A549 (cell line): ENCODE data around the gene GNA12. TPM values are rescaled to one million over a fixed set of nuclear protein-coding genes. Genes with fewer than 3 reads are reported as not detected.

Experiments
- ATAC-seq, 2 experiments: fragments of 200-7000 bp in 1 of 2; fragments of >200 bp in 1 of 2; cut with Nextera tagmentation in 1 of 2; cut with Tn5 transposase in 1 of 2; 3 replicates each; pipeline versions ENCODE4 v1.8.0 to v1.9.1; 2018 to 2020; ENCODE audit warnings: mild to moderate bottlenecking in 1 of 2, moderate library complexity in 1 of 2
- CTCF ChIA-PET: fragments of 300-600 bp; sonication (Branson Sonifier 250); formaldehyde crosslinking; extraction: SDS; loops from one replicate; lab custom pipeline; 2021; ENCODE audit warnings: antibody characterized with exemption, inconsistent platforms; lab: Yijun Ruan, JAX
- POLR2A ChIA-PET: fragments of 350-600 bp; formaldehyde crosslinking; extraction: SDS; loops from one replicate; lab custom pipeline; 2021; ENCODE audit warnings: antibody characterized with exemption, inconsistent platforms; lab: Yijun Ruan, JAX
- DNase-seq, 2 experiments: peaks; one replicate each; pipeline versions ENCODE4 v3.0.0 to v3.0.0-alpha.2; 2011 to 2016; ENCODE audit warnings: low read depth in 1 of 2, low spot score in 1 of 2
- FAIRE-seq: peaks from 2 replicates; lab custom pipeline; 2011; peaks lifted over from hg19 to GRCh38; lab: Jason Lieb, UNC
- H3K27ac ChIP-seq, 2 experiments: fragments of >200 bp; sonication (Bioruptor Twin); formaldehyde crosslinking; 3 replicates each; pipeline ENCODE4 v1.5.1; 2016 to 2017
- H3K4me1 ChIP-seq: fragments of >200 bp; sonication (Bioruptor Twin); formaldehyde crosslinking; 3 replicates; pipeline ENCODE4 v1.6.1; 2016
- H3K4me2 ChIP-seq: fragments of >200 bp; sonication (Bioruptor Twin); formaldehyde crosslinking; 3 replicates; pipeline ENCODE4 v1.6.1; 2016
- H3K4me3 ChIP-seq: fragments of >200 bp; sonication (Bioruptor Twin); formaldehyde crosslinking; 3 replicates; pipeline ENCODE4 v1.5.1; 2016
- H3K9me3 ChIP-seq: fragments of >200 bp; sonication (Bioruptor Twin); formaldehyde crosslinking; 3 replicates; pipeline ENCODE4 v1.6.1; 2016
- BHLHE40 ChIP-seq: IDR thresholded peaks from 2 replicates; pipeline ENCODE4 v1.6.1; 2012; ENCODE audit warnings: low read depth, low read length, inconsistent platforms
- CBX2 ChIP-seq: fragments of 200-600 bp; sonication (generic); IDR thresholded peaks from 2 replicates; pipeline ENCODE4 v1.6.1; 2016; ENCODE audit warnings: low read depth, mild to moderate bottlenecking, borderline replicate concordance
- CBX8 ChIP-seq: fragments of 200-600 bp; sonication (generic); IDR thresholded peaks from 2 replicates; pipeline ENCODE4 v1.6.1; 2016
- CEBPB ChIP-seq, 2 experiments: fragments of >200 bp in 1 of 2; sonication (Bioruptor Twin) in 1 of 2; formaldehyde crosslinking in 1 of 2; IDR thresholded peaks; 2 replicates each; pipeline ENCODE4 v1.6.1; 2012 to 2016
- ELK1 ChIP-seq: fragments of 150-350 bp; IDR thresholded peaks from 2 replicates; pipeline ENCODE4 v1.6.1; 2014; ENCODE audit warnings: low read depth, mild to moderate bottlenecking, low read length
- ESRRA ChIP-seq: fragments of 150-350 bp; IDR thresholded peaks from 2 replicates; pipeline ENCODE4 v1.6.1; 2014; ENCODE audit warnings: mild to moderate bottlenecking, low read length, borderline replicate concordance
- HEYL ChIP-seq: fragments of 250-450 bp; sonication (Bioruptor Pico); IDR thresholded peaks from 2 replicates; pipeline ENCODE4 v1.8.0; 2021; ENCODE audit warnings: mild to moderate bottlenecking, moderate library complexity
- HOXB13 ChIP-seq: fragments of 250-450 bp; sonication (Bioruptor Pico); IDR thresholded peaks from 2 replicates; pipeline ENCODE4 v1.5.0; 2020; ENCODE audit warnings: low read depth, mild to moderate bottlenecking, moderate library complexity
- MAFK ChIP-seq: fragments of 450-650 bp; IDR thresholded peaks from 2 replicates; pipeline ENCODE4 v1.6.1; 2014; ENCODE audit not compliant: partially characterized antibody
- MAZ ChIP-seq: fragments of 150-350 bp; IDR thresholded peaks from 2 replicates; pipeline ENCODE4 v1.6.1; 2014; ENCODE audit warnings: antibody characterized with exemption, low read depth, low read length, borderline replicate concordance
- NPAS2 ChIP-seq: fragments of 250-450 bp; sonication (Bioruptor Pico); IDR thresholded peaks from 2 replicates; pipeline ENCODE4 v1.8.0; 2022; ENCODE audit warnings: mild to moderate bottlenecking, moderate library complexity, borderline replicate concordance
- PHF8 ChIP-seq: fragments of 200-600 bp; sonication (generic); IDR thresholded peaks from 2 replicates; pipeline ENCODE4 v1.6.1; 2016; ENCODE audit warnings: low read depth, mild to moderate bottlenecking, antibody characterized with exemption, moderate library complexity, borderline replicate concordance
- RARB ChIP-seq: fragments of 250-450 bp; sonication (Bioruptor Pico); IDR thresholded peaks from 2 replicates; pipeline ENCODE4 v1.8.0; 2021; ENCODE audit warnings: mild to moderate bottlenecking, moderate library complexity
- REST ChIP-seq: fragments of 200-600 bp; sonication (generic); IDR thresholded peaks from 2 replicates; pipeline ENCODE4 v1.6.1; 2016; ENCODE audit warnings: antibody characterized with exemption, mild to moderate bottlenecking, moderate library complexity
- RFX5 ChIP-seq: fragments of 450-650 bp; IDR thresholded peaks from 2 replicates; pipeline ENCODE4 v1.7.1; 2014; ENCODE audit warnings: antibody characterized with exemption, mild to moderate bottlenecking, moderate library complexity
- USF2 ChIP-seq: fragments of 450-650 bp; IDR thresholded peaks from 2 replicates; pipeline ENCODE4 v1.6.1; 2014; ENCODE audit warnings: antibody characterized with exemption
- ZFP36 ChIP-seq: fragments of 450-650 bp; IDR thresholded peaks from 2 replicates; pipeline ENCODE4 v1.6.1; 2014; ENCODE audit warnings: borderline replicate concordance; ENCODE audit not compliant: partially characterized antibody
- ZNF302 ChIP-seq: fragments of 250-450 bp; sonication (Bioruptor Pico); IDR thresholded peaks from 2 replicates; pipeline ENCODE4 v1.9.0; 2021; ENCODE audit warnings: inconsistent platforms, mild to moderate bottlenecking, moderate library complexity
- WGBS: methylation state at CpG from one replicate; pipeline ENCODE4 v1.1.6; 2017; ENCODE audit errors: missing lambda C conversion rate; 5-methylcytosine and 5-hydroxymethylcytosine counted together
- polyA plus RNA-seq, 4 experiments: library from polyadenylated mRNA; depleted of rRNA in 3 of 4; stranded (reverse); fragments of >200 nt; fragmentation: RNase III in 1 of 4; extraction: RNeasy Plus Mini Kit Qiagen cat#74134 plus additional on column Dnase treatment in 1 of 4; gene quantifications; 2 replicates in 3 of 4; 3 replicates in 1 of 4; pipeline ENCODE4 v1.2.3, GENCODE V29; 2011 to 2017
- TF ChIP-seq, protein P1 (sequence below): IDR thresholded peaks from 2 replicates; pipeline ENCODE4 v1.6.1; 2012

GNA12 gene
- polyA plus RNA-seq, 2 of the 4 experiments (the other 2 are of a cell fraction): 33.0 to 43.7 TPM

DNA sequence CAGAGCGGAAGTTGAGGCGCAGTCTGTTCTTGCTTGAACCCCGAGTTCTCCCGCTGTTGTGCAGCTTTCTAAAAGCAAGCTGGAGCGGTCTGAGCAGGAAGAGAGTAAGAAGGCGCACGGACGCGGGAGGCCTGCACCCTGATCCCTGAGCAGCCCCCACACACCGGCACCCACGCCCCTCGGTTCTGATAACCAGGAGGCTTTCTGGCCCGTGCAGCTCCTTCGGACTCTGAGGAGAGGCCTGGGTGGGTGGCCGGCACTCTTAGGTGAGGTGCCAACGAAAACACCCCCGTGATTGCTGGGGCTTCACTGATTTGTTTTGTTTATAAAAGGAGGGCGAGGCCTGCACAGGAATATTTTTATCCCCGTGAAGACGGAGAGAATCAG lies 127.2 kb downstream of the GNA12 start (continued):
- TF ChIP-seq HOXB13 (CRISPR knock-in tag): no peak
- TF ChIP-seq ESRRA: no peak
- TF ChIP-seq ZFP36: no peak
- TF ChIP-seq CBX2: no peak
- TF ChIP-seq CBX8: no peak

DNA sequence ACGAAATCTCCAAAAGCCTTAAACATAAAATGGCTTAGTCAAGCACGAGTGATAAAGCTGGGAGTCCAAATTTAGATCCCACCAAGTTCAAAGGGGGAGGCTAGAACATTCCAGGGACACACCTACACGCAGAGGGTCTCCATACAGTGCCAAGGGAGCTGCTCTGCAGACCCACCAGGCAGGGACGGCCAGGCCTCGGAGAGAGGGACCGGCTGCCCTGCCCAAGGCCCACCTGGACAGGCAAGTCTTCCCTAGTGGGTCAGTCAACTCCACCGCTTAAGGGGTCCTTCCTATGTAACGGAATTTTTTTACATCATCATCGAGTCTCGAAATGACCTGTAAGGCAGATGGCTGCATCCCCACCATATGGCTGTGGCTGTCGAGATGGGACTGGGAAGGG lies 127.6 kb downstream of the GNA12 start:
- FAIRE-seq: no peak
- POLR2A ChIA-PET: no interaction called here

More for the DNA sequence above, 127.6 kb downstream of the GNA12 start:
- DNase-seq (no peak), ATAC-seq (no peak)
- H3K4me1 ChIP-seq: no peaks in the 10 kb centered on the region
- H3K4me3 ChIP-seq: no peak overlapping the region
- CTCF ChIA-PET: interaction anchor here (1.0 to 1.6 kb wide), 4 partner anchors 9 to 265 kb away, joined by 3 to 5 read pairs (median 4); no protein-coding TSS in a partner anchor
- H3K4me2 ChIP-seq: no peak overlapping the region
- H3K9me3 ChIP-seq: no peaks in the 10 kb centered on the region
- no peak overlapping the region for H3K27ac ChIP-seq
- WGBS: 83% methylated on average over 11 of the region's 11 CpGs
- TF ChIP-seq ELK1 (no peak), USF2 (no peak), PHF8 (no peak), MAZ (no peak), CBX8 (no peak), RARB (CRISPR knock-in tag) (no peak), CEBPB (IDR thresholded peaks at IDR 0.05) (no peak), ZNF302 (CRISPR knock-in tag) (no peak), NPAS2 (CRISPR knock-in tag) (no peak), HEYL (CRISPR knock-in tag) (no peak), BHLHE40 (no peak), REST (no peak), RFX5 (no peak), MAFK (no peak)
- TF ChIP-seq, protein P1, sequence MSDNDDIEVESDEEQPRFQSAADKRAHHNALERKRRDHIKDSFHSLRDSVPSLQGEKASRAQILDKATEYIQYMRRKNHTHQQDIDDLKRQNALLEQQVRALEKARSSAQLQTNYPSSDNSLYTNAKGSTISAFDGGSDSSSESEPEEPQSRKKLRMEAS: no peak
